ENCODE measurements around the gene BCL11A.

DNA sequence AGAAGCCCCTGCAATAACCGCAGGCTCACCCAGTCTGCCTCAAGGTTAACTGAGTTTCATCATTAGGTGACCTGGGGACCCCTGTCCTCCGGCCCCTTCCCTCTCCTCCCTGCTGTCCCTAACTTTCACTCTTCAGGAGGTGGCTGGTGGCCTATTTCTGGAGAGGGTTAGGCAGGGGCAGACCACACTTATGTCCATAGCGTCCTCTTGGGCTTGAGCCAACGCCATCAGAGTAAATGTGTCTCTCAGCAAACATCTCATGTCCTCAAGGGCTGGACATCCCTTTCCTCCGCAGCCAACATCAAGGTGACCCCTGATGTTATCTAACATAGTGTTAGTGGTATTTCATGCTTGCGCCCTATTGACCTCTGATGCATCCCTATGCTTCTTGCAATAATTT is 114.8 kb downstream of the BCL11A start:
- TF ChIP-seq, protein P1, sequence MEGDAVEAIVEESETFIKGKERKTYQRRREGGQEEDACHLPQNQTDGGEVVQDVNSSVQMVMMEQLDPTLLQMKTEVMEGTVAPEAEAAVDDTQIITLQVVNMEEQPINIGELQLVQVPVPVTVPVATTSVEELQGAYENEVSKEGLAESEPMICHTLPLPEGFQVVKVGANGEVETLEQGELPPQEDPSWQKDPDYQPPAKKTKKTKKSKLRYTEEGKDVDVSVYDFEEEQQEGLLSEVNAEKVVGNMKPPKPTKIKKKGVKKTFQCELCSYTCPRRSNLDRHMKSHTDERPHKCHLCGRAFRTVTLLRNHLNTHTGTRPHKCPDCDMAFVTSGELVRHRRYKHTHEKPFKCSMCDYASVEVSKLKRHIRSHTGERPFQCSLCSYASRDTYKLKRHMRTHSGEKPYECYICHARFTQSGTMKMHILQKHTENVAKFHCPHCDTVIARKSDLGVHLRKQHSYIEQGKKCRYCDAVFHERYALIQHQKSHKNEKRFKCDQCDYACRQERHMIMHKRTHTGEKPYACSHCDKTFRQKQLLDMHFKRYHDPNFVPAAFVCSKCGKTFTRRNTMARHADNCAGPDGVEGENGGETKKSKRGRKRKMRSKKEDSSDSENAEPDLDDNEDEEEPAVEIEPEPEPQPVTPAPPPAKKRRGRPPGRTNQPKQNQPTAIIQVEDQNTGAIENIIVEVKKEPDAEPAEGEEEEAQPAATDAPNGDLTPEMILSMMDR (IDR thresholded peaks at IDR 0.05), result no peak
- TF ChIP-seq POLR2A (IDR thresholded peaks at IDR 0.05) (no peak), EP300 (IDR thresholded peaks at IDR 0.05) (no peak)

Measured in upper lobe of left lung (tissue), 4 donors.